Medulla oblongata (tissue), 1 donor: ENCODE results near the gene CSF2.
A peak's percentile ranks its signal among the peaks of the same experiment; 100 is the strongest.

ENCODE experiments used
- DNase-seq: peaks from one replicate; pipeline ENCODE4 v3.0.0-alpha.2; 2015; ENCODE audit errors: extremely low spot score

The CSF2 gene

DNA sequence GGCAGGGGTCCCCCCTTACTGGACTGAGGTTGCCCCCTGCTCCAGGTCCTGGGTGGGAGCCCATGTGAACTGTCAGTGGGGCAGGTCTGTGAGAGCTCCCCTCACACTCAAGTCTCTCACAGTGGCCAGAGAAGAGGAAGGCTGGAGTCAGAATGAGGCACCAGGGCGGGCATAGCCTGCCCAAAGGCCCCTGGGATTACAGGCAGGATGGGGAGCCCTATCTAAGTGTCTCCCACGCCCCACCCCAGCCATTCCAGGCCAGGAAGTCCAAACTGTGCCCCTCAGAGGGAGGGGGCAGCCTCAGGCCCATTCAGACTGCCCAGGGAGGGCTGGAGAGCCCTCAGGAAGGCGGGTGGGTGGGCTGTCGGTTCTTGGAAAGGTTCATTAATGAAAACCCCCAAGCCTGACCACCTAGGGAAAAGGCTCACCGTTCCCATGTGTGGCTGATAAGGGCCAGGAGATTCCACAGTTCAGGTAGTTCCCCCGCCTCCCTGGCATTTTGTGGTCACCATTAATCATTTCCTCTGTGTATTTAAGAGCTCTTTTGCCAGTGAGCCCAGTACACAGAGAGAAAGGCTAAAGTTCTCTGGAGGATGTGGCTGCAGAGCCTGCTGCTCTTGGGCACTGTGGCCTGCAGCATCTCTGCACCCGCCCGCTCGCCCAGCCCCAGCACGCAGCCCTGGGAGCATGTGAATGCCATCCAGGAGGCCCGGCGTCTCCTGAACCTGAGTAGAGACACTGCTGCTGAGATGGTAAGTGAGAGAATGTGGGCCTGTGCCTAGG lies at the start of gene CSF2:
CSF2 (plus strand) TSS at position 559 of the 783 bp plus-strand sequence; CDS start at position 594, 35 bp downstream.
- DNase-seq = no peak

DNA sequence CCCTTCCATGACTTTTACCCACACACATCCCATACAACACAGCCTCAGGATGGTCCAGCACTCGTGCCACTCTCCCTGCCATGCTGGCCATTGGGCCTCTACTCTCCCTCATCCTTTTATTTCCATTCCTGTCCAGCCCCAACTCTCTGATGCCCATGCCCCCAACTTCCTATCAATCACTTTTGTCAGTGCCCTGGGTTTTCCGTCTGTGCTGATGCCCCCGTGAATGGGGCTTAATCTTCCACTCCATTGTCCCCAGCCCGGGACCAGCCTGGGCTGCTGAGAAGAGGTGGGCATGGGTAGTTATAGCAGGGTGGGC lies 49.5 kb upstream of the CSF2 start:
- DNase-seq = no peak

DNA sequence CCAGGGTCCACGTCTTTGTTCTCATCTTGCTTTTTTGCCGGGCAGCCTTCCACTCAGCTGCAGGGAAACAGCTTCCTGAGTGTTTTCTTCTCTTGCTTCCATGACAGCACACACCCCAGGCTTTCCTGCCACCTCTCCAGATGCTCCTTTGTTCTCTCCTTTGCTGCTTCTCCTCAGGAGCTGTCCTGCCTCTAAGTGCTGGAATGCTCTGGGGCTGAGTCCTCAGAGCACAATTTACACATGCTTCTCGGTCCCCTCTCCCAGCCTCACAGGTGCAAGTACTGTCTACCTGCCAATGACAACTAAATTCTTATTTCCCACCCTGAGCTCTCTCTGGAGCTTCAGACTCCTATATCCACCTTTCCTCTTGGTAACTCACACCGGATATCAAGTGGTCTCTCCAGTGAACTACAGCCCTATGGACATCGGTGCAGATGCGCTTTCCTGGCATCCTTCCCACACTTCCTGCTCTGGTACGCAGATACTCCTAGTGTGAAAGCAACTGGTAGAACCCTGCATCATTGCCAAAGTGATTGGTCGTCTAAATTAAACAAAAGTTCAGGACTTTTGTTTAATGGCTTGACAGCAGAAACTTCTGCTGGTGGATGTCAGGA lies 48.7 kb upstream of the CSF2 start:
- DNase-seq = no peak

DNA sequence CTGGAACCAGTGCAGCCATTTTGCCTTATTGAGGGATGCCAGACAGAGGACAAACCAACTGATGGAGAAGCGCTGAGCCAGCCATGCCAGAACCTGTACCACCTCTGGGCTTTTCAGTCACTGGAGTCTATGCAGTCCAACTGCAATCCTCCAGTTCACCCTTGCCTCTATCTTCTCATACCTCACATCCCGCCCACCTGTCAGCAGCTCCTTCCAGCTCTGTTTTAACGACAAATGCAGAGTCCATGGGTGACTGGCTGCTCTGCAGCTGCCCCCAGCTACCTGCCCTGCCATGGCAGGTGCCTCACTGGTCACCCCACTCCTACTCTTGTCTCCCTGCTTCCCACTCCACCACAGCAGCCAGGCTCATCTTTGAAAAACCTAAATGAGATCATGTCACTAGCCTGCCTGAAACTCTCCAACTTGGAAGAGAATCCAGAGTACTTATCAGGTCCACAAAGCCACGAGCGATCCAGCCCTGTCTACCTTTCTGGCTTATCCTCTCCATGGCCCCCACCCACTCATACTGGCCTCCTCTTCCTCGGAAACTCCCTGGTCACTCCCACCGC lies 48.1 kb upstream of the CSF2 start:
- no peak for DNase-seq

DNA sequence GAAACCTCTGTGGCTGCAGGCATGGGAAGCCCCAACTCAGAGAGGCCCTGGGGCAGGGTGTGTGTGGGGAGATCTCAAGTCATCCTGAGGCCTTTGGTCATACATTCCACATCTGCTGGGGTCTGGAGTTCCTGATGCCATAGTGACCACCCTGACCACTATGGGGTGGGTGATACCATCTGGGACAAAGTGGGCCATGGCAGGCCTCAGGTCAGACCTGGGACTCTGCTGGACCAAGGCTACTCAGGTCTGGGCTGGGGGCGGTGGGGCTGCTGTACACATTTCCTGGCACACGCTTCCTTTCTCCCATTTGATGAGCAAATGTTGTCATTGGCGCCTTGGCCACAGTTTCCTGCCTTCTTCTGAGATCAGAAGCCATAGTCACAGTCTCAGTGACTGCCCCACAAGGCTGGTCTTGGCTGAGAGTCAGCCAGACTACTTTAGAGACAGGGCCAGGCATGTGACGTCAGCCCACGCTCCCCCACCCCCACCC lies 47.0 kb upstream of the CSF2 start:
- DNase-seq = no peak

DNA sequence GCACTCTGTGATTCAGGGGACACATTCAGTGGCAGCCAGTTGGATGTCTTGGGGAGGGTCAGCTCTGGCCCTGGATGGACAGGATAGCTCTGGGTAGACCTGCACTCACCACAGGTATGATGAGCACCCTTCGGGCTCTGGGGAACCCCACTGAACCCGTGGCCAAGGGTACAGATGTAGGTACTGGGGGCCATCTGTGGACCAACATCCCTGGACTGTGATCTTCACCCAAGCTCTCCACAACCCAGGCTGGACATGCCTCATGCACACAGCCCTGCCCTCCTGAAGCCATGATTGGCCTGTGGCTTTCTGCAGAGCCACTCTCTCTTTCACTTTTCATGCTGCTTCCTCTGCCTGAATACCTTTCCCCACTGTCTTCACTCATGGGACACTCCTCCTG lies 46.6 kb upstream of the CSF2 start:
- no peak for DNase-seq

DNA sequence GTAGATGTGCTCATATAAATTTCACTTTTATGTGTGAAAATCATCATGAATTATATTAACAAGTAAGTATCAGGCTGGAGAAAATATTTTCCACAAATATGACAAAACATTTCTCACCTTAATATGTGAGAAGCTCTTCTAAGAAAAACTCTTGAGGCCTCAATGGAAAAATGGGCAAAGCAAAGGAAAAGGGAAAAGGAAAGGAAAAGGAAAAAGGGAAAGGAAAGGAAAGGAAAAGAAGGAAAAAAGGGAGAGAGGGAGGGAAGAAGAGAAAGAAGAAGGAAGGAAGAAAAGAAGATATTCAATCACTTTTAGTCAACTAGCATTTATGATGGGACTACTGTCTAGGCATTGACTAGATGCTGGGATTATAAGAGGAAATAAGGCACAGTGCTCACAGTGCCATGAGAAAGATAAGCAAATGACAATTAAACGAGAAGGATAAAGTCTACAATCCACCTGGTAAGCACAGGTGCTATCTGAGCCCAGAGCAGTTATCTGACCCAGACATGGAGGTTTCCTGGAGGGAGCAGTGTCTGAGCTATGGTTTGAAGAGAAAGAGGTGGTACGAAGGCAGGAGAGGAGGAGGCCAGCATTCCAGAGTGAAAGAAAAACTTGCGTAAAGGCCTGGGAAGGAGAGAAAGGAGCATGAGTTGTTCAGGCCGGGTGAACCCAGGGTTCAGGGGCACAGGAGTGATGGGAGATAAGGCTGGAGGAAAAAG lies 43.8 kb upstream of the CSF2 start:
- DNase-seq = no peak

DNA sequence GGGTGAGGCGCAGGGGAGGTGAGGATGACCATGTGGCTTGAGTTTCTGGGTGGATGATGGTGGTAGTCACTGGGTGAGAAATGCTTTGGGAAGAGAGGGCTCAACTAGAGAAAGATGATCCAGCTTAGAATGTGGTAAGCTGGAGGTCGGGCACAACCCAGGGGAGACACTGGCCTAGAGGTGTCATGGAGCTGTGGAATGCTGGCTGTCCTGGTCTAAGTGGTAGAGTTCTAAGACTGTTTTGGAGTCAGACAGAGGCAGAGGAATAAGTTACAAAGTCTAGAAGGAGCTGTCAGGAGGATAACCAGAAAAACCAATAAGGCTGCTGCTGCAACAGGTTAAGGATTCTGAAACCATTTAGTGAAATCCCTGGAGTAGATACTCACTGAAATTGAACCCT lies 43.0 kb upstream of the CSF2 start:
- no peak for DNase-seq

DNA sequence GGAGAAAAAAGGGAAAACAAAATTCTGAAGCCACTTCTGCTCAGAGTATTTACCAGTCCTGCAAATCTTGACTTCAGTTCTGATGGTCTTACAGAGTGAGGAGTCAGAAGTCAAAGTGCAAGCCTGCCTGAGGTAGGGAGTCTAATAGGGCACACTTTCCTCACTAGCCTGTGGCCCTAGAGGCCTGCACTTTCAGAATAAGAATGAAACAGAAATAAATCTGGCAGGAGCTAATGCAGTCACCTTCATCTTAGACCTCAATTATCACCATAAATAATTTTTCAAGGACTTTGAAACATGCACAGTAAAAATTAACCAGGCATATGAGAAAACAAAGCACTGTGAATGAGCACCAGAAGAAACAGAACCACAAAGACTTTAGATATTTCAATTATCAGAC lies 41.4 kb upstream of the CSF2 start:
- no peak for DNase-seq

DNA sequence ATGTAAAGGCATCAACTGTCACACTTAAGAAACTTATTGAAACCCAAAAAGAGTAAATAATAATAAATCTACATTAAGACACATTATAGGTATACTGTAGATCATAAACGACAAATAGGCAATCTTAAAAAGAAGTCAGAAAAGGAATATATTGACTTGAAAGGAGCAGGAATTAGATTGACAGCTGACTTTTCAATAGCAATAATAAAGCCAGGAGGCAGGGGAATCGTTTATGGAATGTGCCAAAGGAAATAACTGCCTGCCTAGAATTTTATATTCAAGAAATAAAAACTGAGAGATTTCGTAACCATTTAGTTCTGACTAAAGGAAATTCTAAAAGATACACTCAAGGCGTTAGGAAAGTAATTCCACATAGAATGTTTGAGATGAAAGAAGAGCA lies 40.5 kb upstream of the CSF2 start:
- no peak for DNase-seq

DNA sequence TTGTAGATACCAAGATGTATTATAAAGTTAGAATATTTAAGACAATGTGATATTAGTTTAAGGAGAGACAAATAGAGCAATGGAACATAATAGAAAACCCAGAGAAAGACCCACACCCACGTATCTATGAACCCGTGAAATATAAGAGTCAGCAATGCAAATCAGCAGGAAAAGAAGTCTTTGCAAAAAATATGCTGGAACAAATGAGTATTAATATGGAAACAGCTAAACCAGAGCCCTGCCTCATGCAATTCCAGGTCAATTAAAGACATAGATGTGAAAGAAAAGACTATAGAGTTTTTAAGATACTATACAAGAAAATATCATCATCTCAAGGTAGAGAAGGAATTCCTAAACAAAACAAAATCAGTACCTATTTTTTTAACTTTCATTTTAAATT lies 36.2 kb upstream of the CSF2 start:
- DNase-seq = no peak

DNA sequence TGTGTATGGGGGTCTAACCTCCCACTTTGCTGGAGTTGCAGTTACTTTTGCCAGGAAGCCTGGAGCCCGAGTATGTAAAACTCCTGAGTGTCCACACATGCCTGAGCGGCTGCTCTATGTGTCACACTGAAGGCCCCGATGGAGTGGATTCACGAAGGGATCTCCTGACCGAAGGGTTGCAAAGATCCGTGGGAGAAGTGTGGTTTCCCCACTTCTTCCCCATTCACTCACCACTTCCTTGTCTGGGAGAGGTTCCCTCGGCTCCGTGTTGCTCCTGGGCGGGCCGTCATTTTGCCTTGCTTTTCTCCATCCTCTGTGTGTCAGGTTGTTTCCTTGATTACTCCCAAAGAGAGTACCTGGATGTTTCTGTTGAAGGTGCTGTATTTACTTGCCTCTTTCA lies 29.4 kb upstream of the CSF2 start:
- peak; percentile 75 for DNase-seq

DNA sequence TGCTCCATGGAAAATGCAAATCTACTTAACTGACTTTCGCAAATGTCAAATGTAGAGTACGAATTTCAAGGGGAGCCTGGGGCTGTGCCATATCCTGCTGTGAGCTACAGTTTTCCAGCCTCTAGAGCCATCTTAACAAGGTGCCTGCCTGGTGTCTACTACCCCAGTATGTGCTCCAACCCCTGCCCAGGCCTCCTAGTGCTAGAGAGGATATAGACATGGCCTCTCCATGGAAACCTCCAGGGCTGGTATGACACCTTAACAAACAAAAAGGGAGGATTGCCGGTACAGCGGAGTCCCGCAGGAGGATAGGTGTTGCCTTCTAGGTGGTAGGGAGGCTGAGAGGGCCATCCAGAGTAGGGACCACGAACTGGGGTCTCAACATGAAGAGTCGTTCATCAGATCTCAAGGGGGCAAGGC lies 26.7 kb upstream of the CSF2 start:
- no peak for DNase-seq

DNA sequence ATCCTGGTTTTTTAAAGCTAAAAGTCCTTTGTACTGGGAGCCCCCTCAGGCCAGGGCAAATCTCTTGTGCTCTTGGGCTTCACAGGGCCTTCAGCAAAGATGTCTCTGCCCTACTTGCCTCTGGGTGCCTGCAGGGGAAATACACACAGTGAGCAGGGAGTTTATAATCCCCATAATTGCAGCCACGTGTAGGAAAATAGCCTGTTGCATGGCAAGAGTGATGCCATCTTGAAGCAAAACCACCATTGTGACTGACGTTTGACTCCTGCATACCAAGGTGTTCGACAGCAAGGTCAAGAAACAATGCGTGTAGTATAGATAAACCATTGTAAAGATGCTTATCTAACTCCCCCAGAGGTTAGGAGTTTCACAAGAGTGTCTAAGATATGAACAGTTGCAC lies 24.5 kb upstream of the CSF2 start:
- DNase-seq = no peak

DNA sequence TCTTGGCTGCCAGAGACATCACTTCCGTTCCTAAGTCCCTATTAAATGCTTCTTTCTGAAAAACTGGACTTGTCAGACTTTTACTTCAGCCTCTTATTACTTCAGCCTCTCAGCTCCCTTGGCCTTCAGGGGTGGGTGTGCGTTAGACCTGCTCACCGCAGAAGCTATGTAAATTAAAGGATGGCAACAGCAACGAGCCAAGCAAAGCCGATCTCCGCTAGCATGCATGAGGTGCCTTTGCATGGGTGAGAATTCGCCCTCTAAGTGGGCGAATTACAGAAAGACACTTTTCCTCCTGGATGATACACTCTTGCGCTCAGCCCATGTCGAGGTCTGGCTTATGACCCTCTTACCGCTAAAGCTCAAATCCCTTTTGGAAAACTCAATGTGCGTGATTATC lies 24.0 kb upstream of the CSF2 start:
- no peak for DNase-seq

DNA sequence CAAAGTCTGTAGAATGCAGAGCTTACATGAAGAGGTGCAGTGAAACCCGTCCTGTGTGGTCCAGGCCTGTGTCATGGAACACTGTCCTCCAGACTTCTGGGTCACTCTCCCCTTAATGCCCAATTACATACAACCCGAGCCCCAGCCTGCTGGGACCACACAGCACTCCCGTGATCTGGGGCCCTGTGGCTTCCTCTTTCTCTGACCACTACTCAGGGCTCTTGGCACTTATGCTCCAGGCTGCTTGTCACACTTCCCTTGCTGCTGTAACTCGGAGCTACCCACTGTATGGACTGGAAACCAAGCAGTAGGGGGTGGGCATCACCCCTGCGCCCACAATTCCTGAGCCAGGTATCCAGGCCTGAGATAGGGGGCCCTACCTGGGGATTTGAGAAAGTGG lies 23.5 kb upstream of the CSF2 start:
- peak; percentile 73 for DNase-seq

DNA sequence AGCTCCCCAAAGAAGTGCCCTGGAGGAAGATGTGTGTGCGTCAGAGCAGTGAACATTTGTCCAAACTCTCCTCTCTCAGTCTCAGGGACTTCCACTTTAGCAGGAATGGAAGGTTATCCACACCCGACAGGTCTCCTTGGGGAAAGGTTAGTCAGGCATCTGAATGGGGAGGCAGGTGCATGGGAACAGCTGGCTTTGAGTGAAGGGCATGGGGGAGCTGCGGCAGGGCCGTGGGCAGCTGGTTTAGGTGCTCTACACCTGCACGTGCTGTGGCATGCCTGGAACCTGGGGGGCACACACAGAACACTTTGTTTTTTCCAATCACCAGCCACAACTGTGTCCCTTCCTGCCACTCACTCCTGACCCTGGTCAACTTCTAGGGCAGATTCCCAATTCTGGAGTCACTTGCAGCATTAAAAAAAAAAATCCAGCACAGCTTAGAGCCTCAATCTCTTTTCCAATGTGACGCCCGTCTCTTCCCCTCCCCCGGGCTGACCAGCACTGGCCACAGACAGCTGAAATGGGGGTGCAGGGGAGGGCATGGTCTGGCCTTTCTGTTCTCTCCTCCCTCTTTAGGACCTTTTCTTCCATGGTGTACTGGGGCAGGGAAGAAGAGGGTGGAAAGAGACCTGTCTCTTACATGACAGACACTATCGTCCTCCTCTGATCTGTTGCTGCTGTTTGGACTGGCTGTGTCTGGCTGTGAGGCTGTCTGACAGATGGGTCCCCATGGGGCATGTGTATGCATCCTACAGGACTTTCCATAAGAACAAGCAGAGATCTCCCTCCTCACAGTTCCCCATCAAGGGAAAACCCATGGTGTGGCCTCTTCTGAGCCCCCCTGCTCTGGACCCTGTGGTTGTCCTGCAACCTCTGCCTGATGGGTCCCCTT lies 22.7 kb upstream of the CSF2 start:
- no peak for DNase-seq

DNA sequence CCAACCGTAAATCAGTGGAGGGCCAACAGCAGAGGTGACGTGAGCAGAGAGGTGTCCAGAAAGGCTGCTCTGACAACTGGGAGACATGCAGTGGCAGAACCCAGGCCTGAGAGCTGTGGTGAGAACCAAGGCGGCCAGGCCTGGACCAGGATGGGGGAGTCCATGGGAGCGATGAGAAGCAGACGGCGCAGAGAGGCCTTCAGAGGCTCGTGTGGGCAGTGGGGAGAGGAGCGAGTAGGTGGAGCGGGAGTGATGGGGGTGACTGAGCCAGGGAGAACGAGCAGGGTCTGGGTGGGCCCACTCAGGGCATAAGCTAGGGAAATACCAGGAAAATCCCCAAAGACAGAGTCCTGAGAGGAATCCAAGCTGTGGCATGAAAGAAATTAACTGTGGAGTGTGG lies 21.1 kb upstream of the CSF2 start:
- DNase-seq = no peak

DNA sequence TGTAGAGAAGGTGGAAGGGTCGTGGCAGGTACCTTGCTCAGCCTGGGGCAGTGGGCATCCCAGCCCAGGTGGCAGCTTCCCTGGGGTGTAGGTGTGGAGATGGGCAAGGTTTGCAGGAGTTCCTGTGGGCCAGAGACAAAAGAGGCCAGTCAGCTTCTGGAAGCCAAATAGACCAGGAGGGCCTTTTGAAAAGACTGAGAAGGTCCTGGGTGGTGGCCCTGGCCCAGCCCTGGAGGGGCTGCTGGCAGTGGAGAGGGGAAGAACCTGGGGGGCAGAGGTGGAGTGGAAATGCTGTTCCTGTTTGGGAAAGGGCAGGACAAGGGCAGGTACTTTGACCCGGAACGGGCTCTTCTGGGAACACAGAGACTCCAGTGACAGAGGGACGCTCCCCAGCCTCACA lies 20.1 kb upstream of the CSF2 start:
- no peak for DNase-seq

DNA sequence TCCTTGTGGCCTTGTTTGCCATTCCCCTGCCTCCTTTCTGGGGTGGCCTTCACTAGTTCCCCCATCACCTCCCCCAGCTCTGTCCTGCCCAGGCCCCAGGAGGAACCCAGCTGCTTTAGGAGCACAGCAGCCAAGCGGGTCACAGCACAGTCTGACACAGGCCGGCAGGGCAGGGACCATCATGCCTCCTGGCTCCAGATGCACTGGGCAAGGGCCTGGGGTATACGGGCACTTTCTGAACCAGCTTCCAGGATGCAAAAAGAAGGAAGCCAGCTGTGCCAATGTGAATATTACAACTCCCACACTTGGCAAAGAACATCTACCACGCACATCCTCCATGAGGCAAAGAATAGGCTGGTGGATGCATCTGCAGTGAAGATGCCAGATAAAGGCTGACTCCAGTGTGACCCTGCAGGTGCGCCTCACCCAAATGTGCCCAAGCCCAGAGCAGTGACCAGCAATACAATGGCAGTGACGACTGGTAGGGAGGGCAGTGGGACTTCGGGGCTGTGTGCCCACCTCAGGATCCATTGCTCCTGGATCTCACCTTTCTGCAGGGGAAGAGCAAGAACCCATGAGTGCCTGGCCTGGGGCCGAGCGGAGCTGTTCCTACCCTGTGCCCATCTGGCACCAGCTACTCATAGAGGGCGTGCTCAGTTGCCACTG lies 19.4 kb upstream of the CSF2 start:
- DNase-seq = no peak
